Neural cell (in vitro differentiated cells): Measurements from ENCODE around the gene NFYC. TPM values are rescaled to one million over a fixed set of nuclear protein-coding genes. Genes with fewer than 3 reads are reported as not detected.

Experiments used
- H2AFZ ChIP-seq: fragments of 200-600, 300-800 bp; sonication (generic), shearing (Covaris generic); 2 replicates; pipeline ENCODE4 v1.6.0; 2014; ENCODE audit warnings: low read depth, mild to moderate bottlenecking, antibody characterized with exemption, low read length, moderate library complexity
- H3F3A ChIP-seq: fragments of 200-600 bp; shearing (Covaris generic); 2 replicates; pipeline ENCODE4 v1.6.1; 2016; ENCODE audit warnings: mild to moderate bottlenecking, moderate library complexity, mixed read lengths, antibody characterized with exemption, low read length; ENCODE audit not compliant: insufficient read depth, poor library complexity, severe bottlenecking
- H3K27ac ChIP-seq: fragments of 200-600, 300-800 bp; sonication (generic), shearing (Covaris generic); 2 replicates; pipeline ENCODE4 v1.5.1; 2014; ENCODE audit warnings: mild to moderate bottlenecking, low read length, moderate library complexity
- H3K27me3 ChIP-seq: fragments of 300-800, 200-600 bp; sonication (generic), shearing (Covaris generic); 2 replicates; pipeline ENCODE4 v1.6.0; 2014; ENCODE audit warnings: mild to moderate bottlenecking, low read depth, low read length, moderate library complexity; ENCODE audit not compliant: insufficient read depth
- H3K36me3 ChIP-seq: fragments of 300-800, 200-600 bp; sonication (generic), shearing (Covaris generic); 2 replicates; pipeline ENCODE4 v1.5.1; 2014; ENCODE audit warnings: mild to moderate bottlenecking, antibody characterized with exemption, low read length, moderate library complexity; ENCODE audit not compliant: insufficient read depth
- H3K4me2 ChIP-seq: fragments of 300-800, 200-600 bp; sonication (generic), shearing (Covaris generic); 2 replicates; pipeline ENCODE4 v1.6.0; 2014; ENCODE audit warnings: mild to moderate bottlenecking, low read length
- H3K4me3 ChIP-seq: fragments of 300-800, 200-600 bp; sonication (generic), shearing (Covaris generic); 2 replicates; pipeline ENCODE4 v1.5.1; 2014; ENCODE audit warnings: mild to moderate bottlenecking, low read length, moderate library complexity
- H3K79me2 ChIP-seq: fragments of 200-600 bp; shearing (Covaris generic); replicated peaks from 2 replicates; pipeline ENCODE4 v1.6.0; 2014; ENCODE audit warnings: mild to moderate bottlenecking, low read length, moderate library complexity; ENCODE audit not compliant: insufficient read depth
- H3K9ac ChIP-seq: fragments of 300-800, 200-600 bp; sonication (generic), shearing (Covaris generic); 2 replicates; pipeline ENCODE4 v1.6.1; 2016; ENCODE audit warnings: mild to moderate bottlenecking, low read length, mixed read lengths
- H3K9me2 ChIP-seq: fragments of 200-600 bp; shearing (Covaris generic); 2 replicates; pipeline ENCODE4 v1.6.1; 2016; ENCODE audit warnings: mild to moderate bottlenecking, low read length, mixed read lengths; ENCODE audit not compliant: insufficient read depth
- H3K9me3 ChIP-seq: fragments of 200-600, 300-800 bp; sonication (generic), shearing (Covaris generic); 2 replicates; pipeline ENCODE4 v1.6.1; 2016; ENCODE audit warnings: mild to moderate bottlenecking, mixed run types, low read length, moderate library complexity, mixed read lengths
- H4K20me1 ChIP-seq: fragments of 200-600 bp; shearing (Covaris generic); 2 replicates; pipeline ENCODE4 v1.6.1; 2016; ENCODE audit warnings: mild to moderate bottlenecking, mixed run types; ENCODE audit not compliant: insufficient read depth
- CTCF ChIP-seq: fragments of 450-650 bp; IDR thresholded peaks from 2 replicates; pipeline ENCODE4 v1.5.1; 2014; ENCODE audit warnings: antibody characterized with exemption, mild to moderate bottlenecking, moderate library complexity; ENCODE audit not compliant: poor library complexity, severe bottlenecking
- EP300 ChIP-seq: fragments of 450-650 bp; conservative IDR thresholded peaks from 2 replicates; pipeline ENCODE4 v1.6.1; 2014; ENCODE audit warnings: antibody characterized with exemption, mild to moderate bottlenecking, moderate library complexity; ENCODE audit not compliant: poor library complexity, severe bottlenecking
- EZH2 ChIP-seq: fragments of 200-600, 300-800 bp; shearing (Covaris generic), sonication (generic); IDR thresholded peaks from 2 replicates; pipeline ENCODE4 v1.6.1; 2014; ENCODE audit warnings: antibody characterized with exemption, low read length, borderline replicate concordance, mild to moderate bottlenecking; ENCODE audit not compliant: insufficient read depth, poor library complexity, severe bottlenecking
- MXI1 ChIP-seq: fragments of 450-650 bp; conservative IDR thresholded peaks from 2 replicates; pipeline ENCODE4 v1.6.1; 2014; ENCODE audit warnings: antibody characterized with exemption, mild to moderate bottlenecking; ENCODE audit not compliant: poor library complexity, severe bottlenecking
- POLR2AphosphoS5 ChIP-seq: IDR thresholded peaks from 2 replicates; pipeline ENCODE4 v1.6.1; 2012
- RAD21 ChIP-seq: fragments of 450-650 bp; conservative IDR thresholded peaks from 2 replicates; pipeline ENCODE4 v1.6.1; 2014; ENCODE audit warnings: antibody characterized with exemption, mild to moderate bottlenecking, moderate library complexity
- REST ChIP-seq: IDR thresholded peaks from 2 replicates; pipeline ENCODE4 v1.6.1; 2012; ENCODE audit warnings: borderline replicate concordance
- SMC3 ChIP-seq: fragments of 450-650 bp; conservative IDR thresholded peaks from 2 replicates; pipeline ENCODE4 v1.6.1; 2014; ENCODE audit warnings: antibody characterized with exemption, mild to moderate bottlenecking, moderate library complexity; ENCODE audit not compliant: poor library complexity
- TAF1 ChIP-seq: IDR thresholded peaks from 2 replicates; pipeline ENCODE4 v1.6.1; 2012; ENCODE audit warnings: low read depth
- polyA plus RNA-seq: library from polyadenylated mRNA; depleted of rRNA; stranded (reverse); fragments of >200 nt; gene quantifications from 2 replicates; pipeline ENCODE4 v1.2.3, GENCODE V29; 2014

NFYC gene
- polyA plus RNA-seq, 1 donor from 2014 or later = 66.0 TPM

- Histone ChIP-seq H3K9me3 (no peaks in the 10 kb centered on the region), H4K20me1 (no peaks in the 10 kb centered on the region), H3K27ac (no peak overlapping the region), H3K36me3 (no peaks in the 10 kb centered on the region), H2AFZ (no peak overlapping the region), H3F3A (no peaks in the 10 kb centered on the region), H3K4me3 (no peak overlapping the region), H3K27me3 (peaks cover 5% of the 10 kb centered on the region), H3K9me2 (no peaks in the 10 kb centered on the region), H3K4me2 (no peak overlapping the region), H3K9ac (no peak overlapping the region), H3K79me2 (no peaks in the 10 kb centered on the region)
- TF ChIP-seq MXI1 (no peak), CTCF (no peak), TAF1 (no peak), EZH2 (no peak), EP300 (no peak), SMC3 (no peak), REST (no peak), POLR2AphosphoS5 (no peak), RAD21 (no peak)
These were observed 114.7 kb downstream of the NFYC start for GRCh38 chr1:40806240-40806639.

- H3K27me3 ChIP-seq = peaks cover 2% of the 10 kb centered on the region
- H3K79me2 ChIP-seq = no peaks in the 10 kb centered on the region
- H3K4me3 ChIP-seq = no peak overlapping the region
- no peak overlapping the region for H3K9ac ChIP-seq
- no peaks in the 10 kb centered on the region for H4K20me1 ChIP-seq
- H2AFZ ChIP-seq = no peak overlapping the region
- no peaks in the 10 kb centered on the region for H3K36me3 ChIP-seq
- TF ChIP-seq RAD21 = no peak
- no peak for TF ChIP-seq EP300
- TF ChIP-seq MXI1 = no peak
- no peak for TF ChIP-seq SMC3
- no peak for TF ChIP-seq CTCF
- no peak for TF ChIP-seq REST
- no peak for TF ChIP-seq EZH2
- TF ChIP-seq TAF1 = no peak
- TF ChIP-seq POLR2AphosphoS5 = no peak
- no peaks in the 10 kb centered on the region for H3K9me3 ChIP-seq
- H3K27ac ChIP-seq = no peak overlapping the region
- no peak overlapping the region for H3K4me2 ChIP-seq
- H3F3A ChIP-seq = no peaks in the 10 kb centered on the region
- no peaks in the 10 kb centered on the region for H3K9me2 ChIP-seq
These were observed 115.5 kb downstream of the NFYC start for GRCh38 chr1:40806731-40807695.
